Fibroblast of skin of right quadriceps (primary cell): ENCODE data around the gene CIZ1.

Experiments used
- DNase-seq: peaks from one replicate; pipeline ENCODE4 v3.0.0-alpha.2; 2013

Gene CIZ1

DNA sequence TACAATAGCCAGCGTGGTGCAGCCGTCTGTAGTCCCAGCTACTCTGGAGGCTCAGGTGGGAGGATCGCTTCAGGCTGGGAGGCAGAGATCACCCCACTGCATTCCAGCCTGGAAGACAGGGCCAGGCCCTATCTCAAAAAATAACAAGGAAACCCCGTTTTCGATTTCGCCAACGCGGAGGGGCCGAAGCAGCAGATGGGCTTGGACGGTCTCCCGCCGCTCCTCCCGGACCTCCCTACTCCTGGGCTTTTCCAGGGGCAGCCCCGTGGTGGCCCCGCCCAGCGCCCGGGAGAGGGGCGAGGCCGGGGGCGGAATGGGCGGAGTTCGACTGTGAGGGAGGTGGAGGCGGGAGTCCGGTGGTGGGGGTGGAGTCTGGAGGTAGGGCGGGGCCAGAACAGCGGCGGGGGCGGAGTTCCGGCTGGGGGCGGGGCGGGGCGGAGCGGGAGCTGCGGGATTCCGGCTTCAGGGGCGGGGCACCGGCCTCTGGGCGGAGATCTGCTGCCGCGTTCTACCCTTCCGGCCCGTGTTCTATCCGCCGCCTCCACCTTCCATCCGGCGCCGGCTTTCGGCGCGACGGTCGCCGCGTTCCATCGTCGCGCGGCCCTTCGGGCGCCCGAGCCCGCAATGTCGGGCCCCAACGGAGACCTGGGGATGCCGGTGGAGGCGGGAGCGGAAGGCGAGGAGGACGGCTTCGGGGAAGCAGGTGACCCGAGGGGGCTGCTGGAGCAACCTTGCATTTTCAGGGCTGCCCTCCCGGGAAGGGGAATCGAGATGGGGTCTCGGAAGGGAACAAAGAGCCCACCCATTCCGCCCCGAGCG, 31.4 kb downstream of the CIZ1 start, which contains the start of gene BBLN:
BBLN (plus strand) TSS at position 482 of the 819 bp plus-strand sequence; CDS start at position 625, 143 bp downstream.
- peak; percentile 95 for DNase-seq

DNA sequence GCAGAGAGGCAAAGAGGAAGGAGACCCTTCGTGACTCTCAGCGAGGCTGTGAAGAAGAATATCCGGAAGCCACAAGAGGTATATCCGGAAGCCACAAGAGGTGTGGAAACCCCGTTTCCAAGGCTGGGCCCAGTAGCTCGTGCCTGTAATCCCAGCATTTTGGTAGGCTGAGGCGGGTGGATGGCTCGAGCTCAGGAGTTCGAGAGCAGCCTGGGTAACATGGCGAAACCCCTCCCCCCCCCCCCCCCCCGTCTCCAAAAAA, 31.9 kb downstream of the CIZ1 start:
- DNase-seq = no peak

DNA sequence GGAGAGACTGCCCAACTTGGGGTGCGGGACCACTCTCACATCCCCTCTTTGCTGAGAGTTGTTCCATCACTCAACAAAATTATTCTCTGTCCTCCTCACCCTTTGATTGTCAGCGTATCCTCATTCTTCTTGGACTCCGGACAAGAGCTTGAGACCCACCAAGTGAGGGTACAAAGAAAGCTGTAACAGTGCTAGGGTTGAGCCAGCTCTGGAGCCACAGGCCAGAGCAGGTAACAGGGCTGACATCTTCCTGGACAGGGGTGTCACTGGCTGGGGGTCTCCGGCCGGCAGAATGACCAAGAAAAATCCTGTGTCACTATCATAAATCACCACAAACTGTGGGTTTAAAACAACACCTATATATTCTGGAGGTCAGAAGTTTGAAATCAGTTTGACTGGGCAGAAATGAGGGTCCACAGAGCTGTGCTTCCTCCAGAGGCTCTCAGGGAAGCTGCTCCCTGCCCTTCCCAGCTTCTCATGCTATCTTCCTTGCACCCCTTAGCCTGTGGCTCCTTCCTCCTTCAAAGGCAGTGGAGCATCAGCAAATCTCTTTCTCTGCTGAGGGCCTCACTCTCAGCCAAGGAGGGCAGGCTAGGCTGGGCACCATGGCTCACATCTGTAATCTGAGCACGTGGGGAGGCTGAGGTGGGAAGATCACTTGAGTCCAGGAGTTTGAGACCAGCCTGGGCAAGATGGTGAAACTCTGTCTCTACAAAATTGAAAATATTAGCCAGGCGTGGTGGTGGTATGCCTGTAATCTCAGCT, 35.5 kb downstream of the CIZ1 start:
- DNase-seq = no peak

DNA sequence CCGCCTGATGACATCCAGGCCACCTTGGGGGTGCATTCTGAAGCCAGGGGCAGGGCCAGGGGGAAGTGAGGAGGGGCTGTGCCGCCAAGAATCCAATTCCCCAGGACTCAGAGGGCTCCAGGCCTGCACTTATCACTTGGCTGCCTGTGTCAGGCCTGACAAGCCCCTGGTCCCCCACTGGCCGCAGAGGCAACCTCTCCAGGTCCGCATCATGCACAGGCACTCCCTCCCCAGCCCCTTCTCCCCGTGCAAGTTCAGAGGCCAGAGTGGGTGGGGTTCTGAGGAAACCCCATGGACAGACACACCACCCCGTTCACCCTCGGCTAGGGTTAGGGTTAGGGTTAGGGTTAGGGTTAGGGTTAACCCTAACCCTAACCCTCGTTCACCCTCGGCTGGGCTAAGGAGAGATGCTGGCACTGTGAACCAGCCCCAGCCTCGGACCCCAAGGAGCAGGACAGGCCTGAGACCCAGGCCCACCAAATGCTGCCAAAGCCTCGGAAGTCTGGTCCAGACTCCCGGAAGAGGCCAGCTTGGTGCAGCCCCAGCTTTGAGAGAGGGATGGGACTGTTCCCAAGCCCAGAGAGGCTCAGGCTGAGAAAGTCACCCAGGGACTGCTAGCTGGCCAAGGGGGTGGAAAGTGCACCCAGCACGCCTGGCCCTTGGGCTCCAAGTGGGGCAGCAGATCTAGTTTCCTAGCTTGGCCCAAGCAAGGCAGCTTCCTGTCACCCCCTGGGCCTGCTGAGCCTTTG, 37.3 kb downstream of the CIZ1 start:
- DNase-seq = no peak

DNA sequence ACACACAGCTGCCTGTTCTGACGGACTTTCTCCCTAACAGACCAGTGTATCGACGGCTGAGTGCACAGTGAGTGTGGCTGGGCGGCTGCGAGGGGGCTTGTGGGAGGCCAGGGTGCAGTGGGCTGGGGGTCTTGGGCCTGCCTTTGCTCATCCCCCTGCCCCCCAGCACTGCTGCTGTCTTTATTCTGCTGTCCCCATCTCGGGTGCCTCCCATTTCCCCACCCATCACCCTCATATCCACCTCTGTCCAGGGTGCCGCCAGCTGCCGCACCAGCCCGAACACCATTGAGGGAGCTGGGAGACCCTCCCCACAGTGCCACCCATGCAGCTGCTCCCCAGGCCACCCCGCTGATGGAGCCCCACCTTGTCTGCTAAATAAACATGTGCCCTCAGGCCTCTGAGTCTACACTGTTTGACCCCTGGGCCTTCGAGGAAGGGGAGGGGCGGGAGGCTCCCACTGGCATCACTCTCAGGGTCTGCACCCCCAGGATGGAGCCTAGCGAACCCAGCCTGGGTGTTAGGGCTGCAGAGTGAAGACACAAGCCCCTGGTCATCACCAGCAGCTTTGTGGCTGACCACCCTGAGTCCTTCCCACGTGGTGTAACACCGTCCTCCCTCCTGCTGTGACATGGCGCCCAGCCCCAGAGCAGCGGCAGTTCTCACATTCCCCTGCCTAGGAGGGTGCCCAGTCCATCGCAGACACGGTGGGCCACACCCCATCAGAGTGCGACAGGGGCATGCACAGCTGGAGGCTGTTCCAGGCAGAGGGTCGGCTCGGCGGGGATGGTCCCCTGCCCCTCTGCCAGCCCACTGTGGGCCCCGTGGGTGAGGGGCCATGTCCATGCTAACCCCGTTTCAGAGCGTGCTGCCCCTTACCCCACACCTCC, 38.1 kb downstream of the CIZ1 start:
- no peak for DNase-seq

DNA sequence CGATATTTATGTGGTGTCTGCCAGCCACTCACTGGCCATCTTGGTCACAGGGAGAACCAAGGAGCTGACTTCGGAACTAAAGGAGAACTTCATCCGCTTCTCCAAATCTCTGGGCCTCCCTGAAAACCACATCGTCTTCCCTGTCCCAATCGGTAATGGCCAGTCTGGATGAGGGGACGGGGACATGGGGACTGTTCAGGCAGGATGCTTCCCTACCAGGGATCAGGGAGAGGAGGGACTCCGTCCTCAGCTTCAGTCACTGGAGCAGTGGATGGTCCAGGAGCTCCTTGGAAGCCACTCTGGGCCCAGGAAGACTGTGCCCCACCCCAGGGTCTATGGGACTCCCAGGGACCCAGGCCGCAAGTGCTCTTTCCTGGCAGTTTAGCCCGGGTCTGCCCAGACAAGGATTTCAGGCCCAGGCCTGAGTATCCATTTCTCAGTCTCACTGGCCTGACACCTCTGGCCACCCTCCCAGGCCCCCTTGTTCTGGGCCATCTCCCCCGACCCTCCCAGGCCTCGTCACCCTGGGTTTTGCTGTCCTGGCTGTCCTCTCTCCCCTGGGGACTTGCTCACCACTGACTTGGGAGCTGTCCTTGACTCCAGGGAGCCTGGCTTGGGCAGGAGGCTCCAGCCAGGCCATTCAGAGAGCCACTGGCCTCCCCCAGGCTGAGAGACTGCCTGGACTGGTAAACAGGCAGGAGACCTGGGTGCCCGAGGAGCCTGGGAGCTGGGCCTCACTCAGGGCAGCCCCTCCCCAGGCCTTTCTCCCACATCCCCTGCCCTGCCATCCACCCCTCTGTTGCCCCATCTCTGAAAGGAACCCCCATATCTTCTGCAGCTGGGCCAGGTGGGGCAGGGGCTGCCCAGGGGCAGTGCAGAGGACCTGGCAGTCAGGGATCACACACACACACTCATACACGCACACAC, 39.0 kb downstream of the CIZ1 start:
- DNase-seq = no peak

DNA sequence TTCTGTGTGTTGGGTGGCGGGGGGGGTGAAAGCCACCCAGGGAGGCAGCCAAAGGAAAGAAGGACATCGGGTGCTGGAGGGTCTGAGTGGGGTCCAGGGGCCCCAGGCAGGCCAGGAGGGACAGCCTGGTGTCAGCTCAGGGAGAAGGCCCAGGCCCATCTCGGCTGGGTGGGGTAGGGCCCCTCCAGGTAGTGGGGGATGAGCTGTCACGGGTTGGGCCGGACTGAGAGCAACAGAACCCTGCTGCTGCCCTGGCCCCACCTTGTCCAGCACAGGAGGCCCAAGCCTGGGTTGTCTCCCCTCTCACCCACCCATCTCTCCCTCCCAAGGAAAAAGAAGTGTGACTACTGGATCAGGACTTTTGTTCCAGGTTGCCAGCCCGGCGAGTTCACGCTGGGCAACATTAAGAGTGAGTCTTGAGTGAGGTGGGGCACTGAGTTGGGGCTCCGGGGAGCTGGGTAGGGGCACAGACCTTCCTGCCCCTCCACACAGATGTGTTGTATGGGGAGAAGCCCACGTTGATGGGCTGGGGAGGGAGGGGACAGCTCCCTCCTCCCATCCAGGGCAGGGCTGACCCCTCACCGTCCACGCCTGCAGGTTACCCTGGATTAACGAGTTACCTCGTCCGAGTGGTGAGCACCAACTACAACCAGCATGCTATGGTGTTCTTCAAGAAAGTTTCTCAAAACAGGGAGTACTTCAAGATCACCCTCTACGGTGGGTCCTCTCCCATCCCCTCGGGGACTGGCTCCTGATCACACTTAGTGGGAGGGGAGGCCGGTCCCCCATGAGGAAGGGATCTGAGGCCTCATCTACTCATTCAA, 39.9 kb downstream of the CIZ1 start:
- DNase-seq = no peak

DNA sequence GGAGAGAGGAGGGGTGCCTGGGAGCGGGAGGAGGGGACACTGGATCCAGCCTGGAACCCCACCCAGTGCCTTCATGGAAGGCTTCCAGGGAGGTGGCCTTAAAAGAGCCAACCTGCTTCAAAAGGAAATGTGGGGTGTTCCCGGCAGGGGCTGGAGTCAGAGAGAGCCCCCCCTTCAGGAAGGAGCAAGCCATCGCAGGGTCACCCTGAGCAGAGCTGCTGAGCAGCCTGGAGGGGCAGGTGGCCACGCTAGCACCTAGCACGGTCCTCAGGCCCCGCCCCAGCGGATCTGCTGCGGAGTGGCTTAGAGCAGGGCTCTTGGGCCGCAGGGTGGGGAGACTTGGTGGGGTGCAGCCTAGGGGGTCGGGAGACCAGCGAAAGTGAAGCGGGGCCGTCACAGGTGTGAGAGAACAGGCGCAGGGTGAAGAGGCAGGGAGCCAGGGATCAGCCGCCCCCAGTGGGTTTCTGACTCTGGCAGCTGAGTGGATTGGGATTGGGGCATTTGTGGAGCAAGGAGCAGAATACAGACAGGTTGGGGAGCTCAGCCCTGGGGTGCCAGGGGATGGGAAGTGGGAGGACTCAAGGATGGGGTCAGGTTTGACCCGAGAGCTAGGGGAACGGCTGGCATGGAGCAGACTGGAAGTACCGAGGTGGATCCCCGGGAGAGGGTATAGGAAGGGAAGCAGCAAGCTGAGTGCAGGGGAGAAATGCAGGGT, 40.6 kb downstream of the CIZ1 start:
- DNase-seq = no peak

DNA sequence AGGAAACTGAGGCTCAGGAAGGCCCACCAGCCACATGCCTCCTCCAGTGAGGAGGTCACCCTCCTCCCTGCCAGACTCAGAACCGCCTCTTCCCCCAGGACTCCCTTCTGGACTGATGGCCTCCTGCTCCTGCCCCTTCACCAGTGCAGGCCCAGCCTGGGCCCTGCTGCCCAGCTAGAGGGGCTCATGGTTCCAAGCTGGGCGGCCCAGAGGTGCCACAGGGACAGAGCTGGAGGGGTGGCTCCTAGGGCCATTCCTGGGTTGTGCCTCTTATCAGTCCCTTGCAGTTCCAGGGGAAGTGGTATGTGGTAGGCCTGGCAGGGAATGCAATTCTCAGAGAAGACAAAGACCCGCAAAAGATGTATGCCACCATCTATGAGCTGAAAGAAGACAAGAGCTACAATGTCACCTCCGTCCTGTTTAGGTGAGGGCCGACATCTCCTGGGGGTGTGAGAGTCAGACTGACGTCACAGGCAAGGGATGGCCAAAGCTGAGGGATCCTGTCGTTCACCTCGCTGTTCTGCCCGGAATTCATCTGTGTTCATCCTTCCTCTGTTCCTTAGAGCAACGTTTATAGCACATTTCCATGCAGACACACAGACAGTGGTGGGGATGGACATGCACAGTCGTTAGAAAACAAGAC, 41.3 kb downstream of the CIZ1 start:
- DNase-seq = no peak

DNA sequence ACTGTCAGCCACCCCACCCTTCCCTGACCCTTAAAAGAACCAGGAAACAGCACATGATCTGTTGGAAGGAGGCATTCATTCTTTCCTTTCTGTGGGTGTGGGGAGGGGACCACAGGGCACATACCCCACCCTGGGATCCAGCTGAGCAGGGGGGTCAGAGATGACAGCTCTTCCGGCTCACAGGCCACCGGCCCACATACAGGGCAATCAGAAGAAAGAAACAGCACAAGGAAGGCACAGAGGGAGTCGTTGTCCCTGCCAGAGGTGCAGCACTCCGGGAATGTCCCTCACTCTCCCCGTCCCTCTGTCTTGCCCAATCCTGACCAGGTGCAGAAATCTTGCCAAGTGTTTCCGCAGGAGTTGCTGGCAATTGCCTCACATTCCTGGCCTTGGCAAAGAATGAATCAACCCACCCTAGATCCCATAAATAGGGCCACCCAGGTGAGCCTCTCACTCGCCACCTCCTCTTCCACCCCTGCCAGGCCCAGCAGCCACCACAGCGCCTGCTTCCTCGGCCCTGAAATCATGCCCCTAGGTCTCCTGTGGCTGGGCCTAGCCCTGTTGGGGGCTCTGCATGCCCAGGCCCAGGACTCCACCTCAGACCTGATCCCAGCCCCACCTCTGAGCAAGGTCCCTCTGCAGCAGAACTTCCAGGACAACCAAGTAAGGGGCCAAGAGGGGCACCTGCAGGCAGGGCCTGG, 42.2 kb downstream of the CIZ1 start, which contains the start of gene LCN2:
LCN2 (plus strand) TSS at position 453 of the 701 bp plus-strand sequence; CDS start at position 526, 73 bp downstream.
- no peak for DNase-seq

DNA sequence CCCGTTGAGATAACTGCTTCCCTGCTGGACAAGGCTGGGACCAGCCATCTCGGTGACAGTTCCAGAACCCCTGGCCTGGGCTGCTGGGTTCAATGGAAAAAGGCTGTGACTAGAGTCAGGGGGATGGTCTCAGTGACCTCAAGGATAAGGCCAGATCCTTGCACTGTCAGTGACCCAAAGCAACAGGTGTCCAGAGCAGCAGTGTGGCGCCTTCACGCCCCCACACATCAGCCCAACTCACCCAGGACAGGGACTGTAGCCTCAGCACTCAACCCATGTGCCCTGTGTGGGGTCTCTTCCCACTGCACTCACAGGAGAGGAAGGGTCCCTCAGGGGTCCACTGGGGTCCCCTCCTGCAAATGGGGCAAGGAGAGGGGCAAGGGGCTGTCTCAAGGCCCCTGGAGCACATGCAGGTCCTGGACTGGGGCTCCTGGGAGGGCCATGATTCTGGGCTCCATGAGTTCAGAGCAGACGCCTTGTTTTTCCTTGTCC, 42.8 kb downstream of the CIZ1 start:
- no peak for DNase-seq

DNA sequence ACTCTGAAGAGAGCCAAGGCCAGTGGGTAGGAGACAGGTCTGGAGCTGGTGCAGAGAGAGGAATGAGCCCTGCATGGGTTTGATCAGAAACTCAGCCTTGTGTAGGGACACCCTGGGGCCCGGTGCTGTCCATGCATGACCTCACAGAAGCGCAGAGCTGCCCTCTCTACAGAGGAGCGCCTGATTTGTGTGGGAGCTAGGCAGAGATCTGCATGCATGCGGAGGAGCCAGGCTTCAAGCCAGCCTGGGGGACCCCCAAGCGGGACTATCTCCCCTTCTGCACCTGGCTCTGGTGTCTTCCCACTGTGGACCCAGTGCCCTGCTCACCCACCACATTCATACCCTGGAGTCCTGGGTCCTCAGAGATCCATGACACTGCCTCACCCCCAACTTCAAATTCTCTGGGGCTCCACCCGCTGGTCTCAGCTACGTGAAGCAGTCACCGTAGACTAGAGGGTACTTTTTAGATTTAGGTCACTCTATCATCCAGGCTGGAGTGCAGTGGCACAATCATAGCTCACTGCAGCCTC, 44.7 kb downstream of the CIZ1 start:
- DNase-seq = no peak

DNA sequence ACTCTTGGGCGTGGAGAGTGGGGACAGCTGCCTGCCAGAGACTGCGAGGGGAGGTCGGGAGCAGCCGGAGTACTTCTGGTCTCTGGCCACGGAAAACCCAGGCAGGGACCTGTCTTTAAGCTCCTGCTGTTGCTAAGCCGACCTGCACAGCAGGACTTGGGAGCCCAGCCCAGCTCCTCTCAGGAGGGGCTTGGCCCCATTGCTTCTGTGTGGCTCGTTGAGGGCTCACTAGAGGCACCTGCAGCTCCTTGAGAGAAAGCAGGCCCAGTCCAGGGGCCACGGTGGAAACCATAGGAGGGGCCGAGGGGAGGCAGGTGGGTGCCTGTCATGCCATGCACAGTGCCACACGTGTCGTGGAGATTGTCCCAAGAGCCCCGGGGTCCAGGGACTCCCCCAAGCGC, 45.4 kb downstream of the CIZ1 start:
- no peak for DNase-seq

DNA sequence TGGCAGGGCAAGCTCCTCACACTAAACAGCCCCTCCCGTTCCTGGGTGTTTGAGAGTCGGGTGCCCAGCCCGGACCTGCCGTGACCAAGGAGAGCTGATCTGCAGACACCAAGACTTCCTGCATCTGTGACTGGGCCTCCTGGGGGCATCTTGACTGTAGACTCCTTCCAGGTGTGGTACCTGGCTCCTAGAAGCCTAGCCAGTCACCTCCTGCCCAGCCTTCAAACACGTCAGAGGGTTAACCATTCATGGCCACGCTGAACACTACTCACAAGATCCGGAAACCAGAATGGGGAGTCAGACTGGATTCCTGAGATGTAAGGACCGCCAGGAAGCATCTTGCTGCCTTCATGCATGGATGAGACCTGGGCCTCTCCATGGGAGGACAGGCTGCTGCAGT, 45.8 kb downstream of the CIZ1 start:
- no peak for DNase-seq

DNA sequence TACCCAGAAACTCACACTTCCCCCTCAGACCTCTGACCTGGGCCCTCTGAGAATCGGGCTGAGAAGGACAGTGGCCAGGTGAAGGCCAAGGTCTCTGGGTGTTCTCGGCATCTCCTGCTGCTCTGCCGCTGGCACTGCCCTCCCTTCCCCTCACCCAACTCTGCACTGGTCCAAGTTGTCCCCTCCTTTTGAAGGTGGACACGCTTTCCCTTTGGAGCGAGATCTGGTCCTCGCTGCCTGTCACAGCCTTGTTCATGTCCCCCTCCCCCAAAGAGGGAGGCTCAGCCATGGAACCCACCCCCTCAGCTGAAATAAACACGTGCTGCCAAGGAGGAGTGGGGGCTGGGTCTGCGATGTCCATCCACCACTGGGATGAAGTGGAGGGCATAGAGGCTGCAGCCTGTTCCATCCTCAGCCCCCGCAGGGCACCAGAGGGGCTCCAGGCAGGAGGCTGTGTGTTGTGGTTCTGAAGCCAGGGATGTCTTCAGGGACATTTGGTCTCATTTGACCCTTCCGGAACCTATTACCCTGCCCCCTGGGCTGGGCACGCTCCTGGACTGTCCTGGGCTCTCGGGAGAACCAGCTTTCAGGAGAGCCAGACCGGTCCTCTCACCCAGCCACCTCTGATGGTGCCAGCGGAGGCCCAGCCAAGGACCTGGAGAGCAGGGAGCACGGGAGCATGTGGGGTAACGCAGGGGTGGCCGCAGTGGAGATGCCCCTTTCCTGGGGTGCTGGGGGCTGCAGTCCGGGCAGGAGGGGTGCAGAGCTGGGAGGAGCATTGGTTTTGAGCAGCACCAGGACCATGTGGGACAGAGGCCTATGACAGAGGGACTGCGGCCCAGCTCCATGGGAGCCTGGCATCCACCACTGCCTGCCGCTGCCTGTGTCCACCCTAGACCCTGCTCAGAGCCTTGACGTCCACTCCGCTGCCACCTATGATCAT, 46.9 kb downstream of the CIZ1 start:
- no peak for DNase-seq

DNA sequence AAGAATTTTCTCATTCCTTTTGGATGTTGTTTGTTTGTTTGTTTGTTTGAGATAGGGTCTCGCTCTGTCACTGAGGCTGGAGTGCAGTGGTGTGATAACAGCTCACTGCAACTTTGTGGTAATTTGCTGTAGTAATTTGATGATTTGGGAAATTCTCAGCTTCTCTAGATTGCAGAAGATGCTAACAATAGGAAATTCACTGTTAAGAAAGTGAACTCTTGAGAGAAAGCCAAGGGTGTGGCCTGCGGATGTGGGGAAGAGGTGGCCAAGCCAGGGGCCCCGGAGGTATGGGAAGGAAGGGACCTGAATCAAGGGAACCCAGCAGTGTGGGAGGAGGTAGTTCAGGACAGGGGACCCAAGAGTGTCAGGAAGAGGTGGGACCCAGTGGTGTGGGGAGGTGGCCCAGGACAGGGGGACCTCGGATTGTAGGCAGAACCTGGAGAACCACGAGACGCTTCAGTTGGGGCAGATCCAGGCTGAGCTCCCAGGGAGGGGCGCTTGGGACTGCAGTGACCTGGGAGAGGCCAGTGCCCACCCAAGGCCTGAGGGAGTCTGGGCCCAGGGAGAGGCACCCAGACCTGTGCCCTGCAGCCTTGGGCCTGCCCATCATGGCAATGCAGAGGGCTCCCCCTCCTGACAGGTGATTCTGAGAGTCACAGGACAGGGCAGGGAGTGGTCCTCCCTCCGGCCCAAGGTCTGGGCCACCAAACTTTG, 47.7 kb downstream of the CIZ1 start:
- no peak for DNase-seq
